GM18508 (cell line): ENCODE data around the gene APOL6.

Experiments
- ATAC-seq: cut with Tn5 transposase; IDR thresholded peaks from one replicate; pipeline ENCODE4 v1.9.1; 2021; ENCODE audit warnings: moderate number of reproducible peaks; ENCODE audit not compliant: insufficient read depth, unreplicated experiment

Gene APOL6

DNA sequence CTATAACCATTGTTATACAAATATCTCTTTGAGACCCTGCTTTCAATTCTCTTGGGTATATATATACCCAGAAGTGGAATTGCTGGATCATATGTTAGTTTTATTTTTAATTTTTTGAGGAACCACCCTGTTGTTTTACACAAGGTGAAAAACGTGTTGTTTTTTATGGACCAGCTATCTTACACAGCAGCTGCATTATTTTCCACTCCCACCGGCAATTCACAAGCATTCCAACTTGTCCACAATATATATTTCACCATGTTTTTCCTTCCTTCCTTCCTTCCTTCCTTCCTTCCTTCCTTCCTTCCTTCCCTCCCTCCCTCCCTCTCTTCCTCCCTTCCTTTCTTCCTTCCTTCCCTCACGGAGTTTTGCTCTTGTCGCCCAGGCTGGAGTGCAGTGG lies 63.1 kb downstream of the APOL6 start:
- ATAC-seq: no peak

DNA sequence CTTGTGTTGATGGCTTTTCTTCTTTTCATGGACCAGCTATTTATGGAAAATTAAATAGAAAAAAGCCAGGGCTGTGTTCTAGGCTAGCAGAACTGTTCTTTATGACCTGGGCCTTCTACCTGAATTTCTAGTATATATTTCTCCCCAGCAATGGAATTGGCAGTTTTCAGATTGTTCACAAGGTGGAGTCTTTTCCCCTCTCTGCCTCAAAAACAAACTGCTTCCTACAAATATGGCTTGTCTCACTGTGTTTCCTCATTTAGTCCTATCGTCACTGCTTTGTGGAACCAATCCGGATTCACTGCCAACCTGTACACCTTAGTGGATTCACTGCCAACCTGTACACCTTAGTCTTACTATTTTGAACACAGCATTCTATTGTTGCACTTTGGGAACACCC lies 64.4 kb downstream of the APOL6 start:
- no peak for ATAC-seq

DNA sequence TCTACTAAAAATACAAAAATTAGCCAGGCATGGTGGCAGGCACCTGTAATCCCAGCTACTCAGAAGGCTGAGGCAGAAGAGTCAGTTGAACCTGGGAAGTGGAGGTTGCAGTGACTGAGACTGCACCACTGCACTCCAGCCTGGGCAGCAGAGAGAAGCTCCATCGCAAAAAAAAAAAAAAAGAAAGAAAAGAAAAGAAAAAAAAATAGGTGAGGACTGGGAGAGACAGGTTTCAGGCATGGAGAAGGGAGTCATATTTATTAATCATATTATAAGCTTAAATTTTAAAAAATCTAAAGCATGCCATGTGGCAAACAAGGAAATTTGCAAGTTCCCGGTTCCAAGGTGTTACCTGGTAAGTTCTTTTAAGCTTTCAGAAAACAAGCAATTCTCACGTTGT lies 69.3 kb downstream of the APOL6 start, which contains the start of gene APOL5:
Gene APOL5 (plus strand): TSS at position 301 of the 400 bp plus-strand sequence. CDS start 0 bp downstream, at position 301.
- ATAC-seq: no peak
